PC-3 (cell line): ENCODE results near the gene PGP. TPM values are rescaled to one million over a fixed set of nuclear protein-coding genes. Genes with fewer than 3 reads are reported as not detected.

Source experiments
- ATAC-seq: fragments of 200-7000 bp; cut with Tn5 transposase; 2 replicates; pipeline ENCODE4 v1.9.1; 2020; ENCODE audit warnings: mild to moderate bottlenecking, moderate library complexity
- BruUV-seq: library from RNA; stranded (reverse); fragments of 400-500 nt; replicated peaks from 2 replicates; lab custom pipeline; 2021; lab: Mats Ljungman, UMichigan
- CTCF ChIA-PET: fragments of 300-600 bp; sonication (Branson Sonifier 250); formaldehyde crosslinking; loops from one replicate; lab custom pipeline; 2022; ENCODE audit warnings: antibody characterized with exemption; lab: Charles Lee
- POLR2A ChIA-PET: fragments of 300-600 bp; sonication (Branson Sonifier 250); formaldehyde crosslinking; loops from one replicate; lab custom pipeline; 2022; ENCODE audit warnings: antibody characterized with exemption; ENCODE audit not compliant: unreplicated experiment; lab: Charles Lee
- DNase-seq: peaks from one replicate; pipeline ENCODE4 v3.0.0-alpha.2; 2015
- H2AFZ ChIP-seq: fragments of 300-600 bp; sonication (generic); 2 replicates; pipeline ENCODE4 v1.6.0; 2016; ENCODE audit warnings: antibody characterized with exemption, low read length
- H3F3A ChIP-seq: fragments of 300-600 bp; sonication (generic); one replicate; pipeline ENCODE4 v1.6.0; 2017; ENCODE audit warnings: antibody characterized with exemption, low read length, control low read depth, mild to moderate bottlenecking; ENCODE audit not compliant: unreplicated experiment
- H3K27ac ChIP-seq: fragments of 300-600 bp; sonication (generic); 2 replicates; pipeline ENCODE4 v1.5.1; 2016; ENCODE audit warnings: mild to moderate bottlenecking, low read length
- H3K27me3 ChIP-seq: fragments of 300-600 bp; sonication (generic); 2 replicates; pipeline ENCODE4 v1.6.1; 2016; ENCODE audit warnings: low read length, mixed read lengths
- H3K36me3 ChIP-seq: fragments of 300-600 bp; sonication (generic); 2 replicates; pipeline ENCODE4 v1.6.1; 2016; ENCODE audit warnings: low read depth, mixed run types, low read length, mixed read lengths
- H3K4me1 ChIP-seq: fragments of 300-600 bp; sonication (generic); 2 replicates; pipeline ENCODE4 v1.5.1; 2016; ENCODE audit warnings: low read length; ENCODE audit not compliant: insufficient read depth
- H3K4me2 ChIP-seq: fragments of 300-600 bp; sonication (generic); 2 replicates; pipeline ENCODE4 v1.6.0; 2016; ENCODE audit warnings: low read length
- H3K4me3 ChIP-seq: fragments of 300-600 bp; sonication (generic); 2 replicates; pipeline ENCODE4 v1.5.1; 2016; ENCODE audit warnings: mild to moderate bottlenecking, low read length, mixed read lengths
- H3K79me2 ChIP-seq: fragments of 300-600 bp; sonication (generic); 2 replicates; pipeline ENCODE4 v1.6.1; 2017; ENCODE audit warnings: low read length, mixed read lengths
- H3K9ac ChIP-seq: fragments of 300-600 bp; sonication (generic); 2 replicates; pipeline ENCODE4 v1.6.0; 2016; ENCODE audit warnings: mild to moderate bottlenecking, low read length
- H3K9me2 ChIP-seq: fragments of 300-600 bp; sonication (generic); replicated peaks from 2 replicates; pipeline ENCODE4 v1.6.1; 2016; ENCODE audit warnings: mixed run types, low read length, mixed read lengths
- H3K9me3 ChIP-seq: fragments of 300-600 bp; sonication (generic); 2 replicates; pipeline ENCODE4 v1.6.1; 2016; ENCODE audit warnings: low read length, mixed read lengths
- H4K20me1 ChIP-seq: fragments of 300-600 bp; sonication (generic); 2 replicates; pipeline ENCODE4 v1.6.1; 2016; ENCODE audit warnings: low read length, mixed read lengths
- EZH2 ChIP-seq: fragments of 300-600 bp; sonication (generic); IDR thresholded peaks from one replicate; pipeline ENCODE4 v1.6.1; 2017; ENCODE audit warnings: antibody characterized with exemption, mild to moderate bottlenecking, low read length; ENCODE audit not compliant: unreplicated experiment
- EZH2phosphoT487 ChIP-seq: fragments of 300-600 bp; sonication (generic); IDR thresholded peaks from 2 replicates; pipeline ENCODE4 v1.6.1; 2018; ENCODE audit warnings: mild to moderate bottlenecking, antibody characterized with exemption, low read length, borderline replicate concordance
- intact Hi-C: fragments of 100-400 bp; cut with micrococcal nuclease; formaldehyde crosslinking; loops from 2 replicates; pipeline ENCODE4 v1.9.0; 2023
- total RNA-seq: library from RNA; depleted of rRNA; stranded (reverse); fragments of >200 nt; gene quantifications from 2 replicates; pipeline ENCODE4 v1.2.3, GENCODE V29; 2014
- TF ChIP-seq, protein P1 (sequence below): fragments of 300-600 bp; sonication (generic); conservative IDR thresholded peaks from 2 replicates; pipeline ENCODE4 v1.5.1; 2017; ENCODE audit warnings: antibody characterized with exemption, low read depth, mild to moderate bottlenecking, low read length

Gene PGP
- total RNA-seq, 1 experiment from 2014 or later = 46.0 TPM

DNA sequence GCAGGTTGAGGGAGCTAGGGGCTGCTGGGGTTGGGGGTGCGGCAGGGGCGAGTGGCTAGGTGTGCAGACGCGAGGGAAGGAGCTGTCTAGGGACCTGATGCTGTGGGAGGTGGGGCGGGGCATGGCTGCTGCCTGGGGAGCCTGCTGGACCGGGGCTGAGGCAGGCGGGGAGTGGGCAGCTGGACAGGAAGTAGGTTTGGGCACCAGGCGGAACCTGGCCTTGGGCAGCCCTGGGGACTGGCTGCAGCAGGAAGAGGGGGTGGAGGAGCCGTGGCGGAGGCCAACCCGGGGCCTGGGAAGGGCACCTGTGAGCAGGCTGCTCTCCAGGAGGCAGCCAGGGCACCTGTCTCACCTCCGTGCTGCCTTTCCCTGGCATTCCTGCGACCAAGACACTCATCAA is 15.7 kb upstream of the PGP start:
- Histone ChIP-seq H3K4me2 (no peak overlapping the region), H3K9me3 (no peaks in the 10 kb centered on the region), H3K27me3 (no peaks in the 10 kb centered on the region), H3F3A (no peaks in the 10 kb centered on the region), H3K27ac (no peak overlapping the region), H3K9me2 (no peaks in the 10 kb centered on the region), H3K36me3 (no peaks in the 10 kb centered on the region; the same call in 1 of the 2 replicates), H3K4me1 (peaks cover 12% of the 10 kb centered on the region), H3K79me2 (peaks cover 36% of the 10 kb centered on the region), H2AFZ (no peak overlapping the region), H3K4me3 (no peak overlapping the region), H3K9ac (no peak overlapping the region), H4K20me1 (peaks cover 9% of the 10 kb centered on the region; the same call in 1 of the 2 replicates)
- TF ChIP-seq EZH2 (no peak), EZH2phosphoT487 (no peak)
- TF ChIP-seq, protein P1, sequence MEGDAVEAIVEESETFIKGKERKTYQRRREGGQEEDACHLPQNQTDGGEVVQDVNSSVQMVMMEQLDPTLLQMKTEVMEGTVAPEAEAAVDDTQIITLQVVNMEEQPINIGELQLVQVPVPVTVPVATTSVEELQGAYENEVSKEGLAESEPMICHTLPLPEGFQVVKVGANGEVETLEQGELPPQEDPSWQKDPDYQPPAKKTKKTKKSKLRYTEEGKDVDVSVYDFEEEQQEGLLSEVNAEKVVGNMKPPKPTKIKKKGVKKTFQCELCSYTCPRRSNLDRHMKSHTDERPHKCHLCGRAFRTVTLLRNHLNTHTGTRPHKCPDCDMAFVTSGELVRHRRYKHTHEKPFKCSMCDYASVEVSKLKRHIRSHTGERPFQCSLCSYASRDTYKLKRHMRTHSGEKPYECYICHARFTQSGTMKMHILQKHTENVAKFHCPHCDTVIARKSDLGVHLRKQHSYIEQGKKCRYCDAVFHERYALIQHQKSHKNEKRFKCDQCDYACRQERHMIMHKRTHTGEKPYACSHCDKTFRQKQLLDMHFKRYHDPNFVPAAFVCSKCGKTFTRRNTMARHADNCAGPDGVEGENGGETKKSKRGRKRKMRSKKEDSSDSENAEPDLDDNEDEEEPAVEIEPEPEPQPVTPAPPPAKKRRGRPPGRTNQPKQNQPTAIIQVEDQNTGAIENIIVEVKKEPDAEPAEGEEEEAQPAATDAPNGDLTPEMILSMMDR = no peak
- no TSS peak for BruUV-seq
- intact Hi-C loops = no loop called here
- ChIA-PET POLR2A (no interaction called here), CTCF (no interaction called here)
- DNase-seq = no peak
- no peak for ATAC-seq

DNA sequence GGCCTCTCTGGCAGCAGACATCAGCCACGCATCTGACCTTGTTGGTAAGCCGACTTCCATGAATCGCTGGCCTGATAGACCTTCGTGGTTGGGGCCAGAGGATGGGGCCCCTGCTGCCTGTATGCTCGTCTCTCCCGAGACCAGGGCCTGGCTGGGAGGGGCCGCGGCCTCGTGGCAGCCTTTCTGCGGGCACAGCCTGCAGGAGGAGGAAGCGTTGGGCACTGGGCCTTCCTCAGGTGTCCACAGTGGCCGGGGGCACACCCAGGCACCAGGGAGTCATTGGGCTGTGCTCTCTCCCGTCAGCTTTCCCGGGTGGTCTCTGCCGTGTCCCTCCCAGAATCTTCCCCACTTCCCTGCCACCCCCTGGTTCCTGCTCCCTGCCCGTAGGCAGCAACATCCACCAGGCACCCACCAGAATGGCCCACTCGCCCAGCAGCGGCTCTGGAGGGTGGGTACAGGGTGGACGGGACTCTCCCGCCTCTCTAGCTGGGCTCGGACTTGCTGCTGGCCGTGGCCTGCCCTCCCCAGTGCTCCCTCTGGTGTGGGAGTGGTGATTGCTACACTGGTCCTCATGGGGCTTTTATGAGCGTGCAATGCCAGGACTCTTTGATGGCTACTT is 15.1 kb upstream of the PGP start:
- intact Hi-C loops = no loop called here
- H3K4me2 ChIP-seq = no peak overlapping the region
- TF ChIP-seq, protein P1 = no peak
- no peak for TF ChIP-seq EZH2phosphoT487
- TF ChIP-seq EZH2 = no peak
- H3K9me3 ChIP-seq = no peaks in the 10 kb centered on the region
- DNase-seq (no peak), ATAC-seq (no peak)
- no peak overlapping the region for H3K9ac ChIP-seq
- H3F3A ChIP-seq = no peaks in the 10 kb centered on the region
- H3K4me3 ChIP-seq = no peak overlapping the region
- H4K20me1 ChIP-seq = peaks cover 9% of the 10 kb centered on the region; the same call in 1 of the 2 replicates
- peaks cover 12% of the 10 kb centered on the region for H3K4me1 ChIP-seq
- no peaks in the 10 kb centered on the region for H3K27me3 ChIP-seq
- ChIA-PET POLR2A (no interaction called here), CTCF (no interaction called here)
- H3K9me2 ChIP-seq = no peaks in the 10 kb centered on the region
- BruUV-seq = no TSS peak
- H3K36me3 ChIP-seq = no peaks in the 10 kb centered on the region; the same call in 1 of the 2 replicates
- no peak overlapping the region for H2AFZ ChIP-seq
- peaks cover 43% of the 10 kb centered on the region for H3K79me2 ChIP-seq
- no peak overlapping the region for H3K27ac ChIP-seq

DNA sequence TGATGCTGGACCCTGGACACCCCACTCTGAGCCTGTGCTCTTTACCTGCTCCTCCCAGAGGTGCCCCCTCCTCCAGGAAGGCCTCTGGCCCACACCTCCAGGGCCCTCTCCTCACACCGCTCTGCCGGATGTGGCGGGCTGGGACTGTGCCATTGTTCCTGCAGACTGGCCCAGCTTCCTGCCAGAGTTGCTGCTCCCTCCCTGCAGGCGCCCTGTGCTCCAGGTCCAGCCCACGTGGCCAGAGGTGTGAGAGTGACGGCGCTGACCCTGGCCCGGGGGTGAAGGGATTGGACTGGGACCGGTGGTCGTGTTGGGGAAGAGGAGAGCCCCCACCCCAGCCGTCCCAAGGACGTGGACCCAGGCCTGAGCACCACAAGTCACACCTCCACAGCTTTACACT is 14.5 kb upstream of the PGP start:
- no TSS peak for BruUV-seq
- Histone ChIP-seq H3K9me2 (no peaks in the 10 kb centered on the region), H3K4me3 (no peak overlapping the region), H3K4me1 (peaks cover 12% of the 10 kb centered on the region), H3K36me3 (no peaks in the 10 kb centered on the region; the same call in 1 of the 2 replicates), H3K9me3 (no peaks in the 10 kb centered on the region), H3K9ac (no peak overlapping the region), H3F3A (no peaks in the 10 kb centered on the region), H3K27me3 (no peaks in the 10 kb centered on the region), H2AFZ (no peak overlapping the region), H3K27ac (no peak overlapping the region), H4K20me1 (peaks cover 9% of the 10 kb centered on the region; the same call in 1 of the 2 replicates), H3K4me2 (no peak overlapping the region), H3K79me2 (peaks cover 49% of the 10 kb centered on the region)
- CTCF ChIA-PET = no interaction called here
- ATAC-seq = no peak
- intact Hi-C loops = no loop called here
- POLR2A ChIA-PET = no interaction called here
- no peak for DNase-seq
- TF ChIP-seq EZH2phosphoT487 = no peak
- TF ChIP-seq, protein P1 = no peak
- no peak for TF ChIP-seq EZH2
